H9 (cell line): Measurements from ENCODE around the gene PRSS38. TPM values are rescaled to one million over a fixed set of nuclear protein-coding genes. Genes with fewer than 3 reads are reported as not detected.

ENCODE experiments used
- DNase-seq: peaks from one replicate; pipeline ENCODE4 v3.0.0-alpha.2; 2017
- H2AFZ ChIP-seq: one replicate; pipeline ENCODE4 v1.6.1; 2013; ENCODE audit warnings: mild to moderate bottlenecking, low read length, control low read depth, moderate library complexity
- H2AK5ac ChIP-seq: 2 replicates; pipeline ENCODE4 v1.6.1; 2013; ENCODE audit warnings: low read length, control low read depth, mixed read lengths; ENCODE audit not compliant: insufficient read length
- H2BK120ac ChIP-seq: one replicate; pipeline ENCODE4 v1.6.1; 2013; ENCODE audit warnings: low read depth, mild to moderate bottlenecking, low read length, control low read depth, inconsistent platforms; ENCODE audit not compliant: poor library complexity, severe bottlenecking
- H2BK12ac ChIP-seq: 2 replicates; pipeline ENCODE4 v1.6.1; 2013; ENCODE audit warnings: low read length, control low read depth, mixed read lengths, low read depth; ENCODE audit not compliant: insufficient read length
- H2BK15ac ChIP-seq: 2 replicates; pipeline ENCODE4 v1.6.1; 2013; ENCODE audit warnings: low read depth, low read length, control low read depth
- H2BK20ac ChIP-seq: one replicate; pipeline ENCODE4 v1.6.1; 2013; ENCODE audit warnings: low read depth, mild to moderate bottlenecking, low read length, control low read depth, inconsistent platforms; ENCODE audit not compliant: poor library complexity, severe bottlenecking
- H2BK5ac ChIP-seq: 2 replicates; pipeline ENCODE4 v1.6.1; 2013; ENCODE audit warnings: low read length, control low read depth, mixed read lengths; ENCODE audit not compliant: insufficient read length
- H3K14ac ChIP-seq: 2 replicates; pipeline ENCODE4 v1.6.1; 2013; ENCODE audit warnings: low read length, control low read depth; ENCODE audit not compliant: insufficient read depth
- H3K18ac ChIP-seq: 2 replicates; pipeline ENCODE4 v1.6.1; 2013; ENCODE audit warnings: low read depth, mild to moderate bottlenecking, mixed read lengths, low read length, control low read depth; ENCODE audit not compliant: insufficient read length
- H3K23ac ChIP-seq: 2 replicates; pipeline ENCODE4 v1.6.1; 2013; ENCODE audit warnings: low read length, control low read depth, mixed read lengths, low read depth; ENCODE audit not compliant: insufficient read length
- H3K23me2 ChIP-seq: 2 replicates; pipeline ENCODE4 v1.6.1; 2013; ENCODE audit warnings: low read depth, mild to moderate bottlenecking, mixed read lengths, low read length, control low read depth; ENCODE audit not compliant: insufficient read length, poor library complexity, severe bottlenecking
- H3K27ac ChIP-seq: 2 replicates; pipeline ENCODE4 v1.5.1; 2013; ENCODE audit warnings: low read length, control low read depth, mixed read lengths, low read depth; ENCODE audit not compliant: insufficient read length
- H3K27me3 ChIP-seq: 2 replicates; pipeline ENCODE4 v1.6.1; 2013; ENCODE audit warnings: low read length, control low read depth, inconsistent platforms; ENCODE audit not compliant: insufficient read depth
- H3K4ac ChIP-seq: 2 replicates; pipeline ENCODE4 v1.6.1; 2013; ENCODE audit warnings: low read depth, mild to moderate bottlenecking, control low read depth, inconsistent platforms, low read length, moderate library complexity
- H3K4me1 ChIP-seq: 2 replicates; pipeline ENCODE4 v1.6.1; 2013; ENCODE audit warnings: low read length, control low read depth, inconsistent platforms; ENCODE audit not compliant: insufficient read depth
- H3K4me2 ChIP-seq: 2 replicates; pipeline ENCODE4 v1.6.1; 2013; ENCODE audit warnings: low read length, control low read depth, mixed read lengths; ENCODE audit not compliant: insufficient read length, insufficient read depth
- H3K56ac ChIP-seq: 2 replicates; pipeline ENCODE4 v1.6.1; 2013; ENCODE audit warnings: low read depth, mild to moderate bottlenecking, mixed read lengths, low read length, control low read depth; ENCODE audit not compliant: insufficient read length
- H3K79me1 ChIP-seq: 2 replicates; pipeline ENCODE4 v1.6.1; 2013; ENCODE audit warnings: low read depth, mild to moderate bottlenecking, moderate library complexity, low read length, control low read depth, inconsistent platforms; ENCODE audit not compliant: insufficient read depth, poor library complexity, severe bottlenecking
- H3K79me2 ChIP-seq: 2 replicates; pipeline ENCODE4 v1.6.1; 2013; ENCODE audit warnings: low read length, control low read depth, inconsistent platforms; ENCODE audit not compliant: insufficient read depth
- H3K9ac ChIP-seq: 2 replicates; pipeline ENCODE4 v1.6.1; 2013; ENCODE audit warnings: low read length, control low read depth, mixed read lengths; ENCODE audit not compliant: insufficient read length; ENCODE audit errors: extremely low read depth
- H3K9me3 ChIP-seq: one replicate; pipeline ENCODE4 v1.6.1; 2013; ENCODE audit warnings: low read depth, low read length, inconsistent platforms; ENCODE audit not compliant: control insufficient read depth
- H3T11ph ChIP-seq: one replicate; pipeline ENCODE4 v1.6.1; 2013; ENCODE audit warnings: mild to moderate bottlenecking, low read length, control low read depth, inconsistent platforms
- H4K20me1 ChIP-seq: one replicate; pipeline ENCODE4 v1.6.1; 2013; ENCODE audit not compliant: control insufficient read depth, insufficient read length, insufficient read depth
- H4K5ac ChIP-seq: 2 replicates; pipeline ENCODE4 v1.6.1; 2013; ENCODE audit warnings: low read depth, mild to moderate bottlenecking, mixed read lengths, low read length, control low read depth; ENCODE audit not compliant: insufficient read length
- H4K8ac ChIP-seq: replicated peaks from 2 replicates; pipeline ENCODE4 v1.6.1; 2013; ENCODE audit warnings: low read length, control low read depth, mixed read lengths, low read depth; ENCODE audit not compliant: insufficient read length
- H4K91ac ChIP-seq: 2 replicates; pipeline ENCODE4 v1.6.1; 2013; ENCODE audit warnings: low read depth, mild to moderate bottlenecking, moderate library complexity, mixed read lengths, low read length, control low read depth; ENCODE audit not compliant: insufficient read length
- H3K27ac Mint-ChIP-seq, 3 experiments: 2 replicates in 2 of 3; 3 replicates in 1 of 3; pipeline ENCODE4 v1.8.0; 2020 to 2021; ENCODE audit warnings: mixed read lengths in 3 of 3, mild to moderate bottlenecking in 1 of 3, moderate library complexity in 1 of 3
- H3K27me3 Mint-ChIP-seq: 2 replicates; pipeline ENCODE4 v1.8.0; 2021; ENCODE audit warnings: low read depth, mild to moderate bottlenecking, moderate library complexity, mixed read lengths
- H3K36me3 Mint-ChIP-seq, 3 experiments: 2 replicates in 2 of 3; 3 replicates in 1 of 3; pipeline ENCODE4 v1.8.0; 2020 to 2021; ENCODE audit warnings: low read depth in 3 of 3, mixed read lengths in 3 of 3; ENCODE audit not compliant: insufficient read depth in 1 of 3
- H3K4me1 Mint-ChIP-seq, 2 experiments: 2 replicates each; pipeline ENCODE4 v1.8.0; 2020; ENCODE audit warnings: mixed read lengths in 2 of 2
- H3K4me3 Mint-ChIP-seq, 2 experiments: 2 replicates in 1 of 2; 3 replicates in 1 of 2; pipeline ENCODE4 v1.8.0; 2020 to 2021; ENCODE audit warnings: mild to moderate bottlenecking in 2 of 2, mixed read lengths in 2 of 2, moderate library complexity in 1 of 2
- H3K9me3 Mint-ChIP-seq, 2 experiments: 2 replicates in 1 of 2; 3 replicates in 1 of 2; pipeline ENCODE4 v1.8.0; 2020; ENCODE audit warnings: mild to moderate bottlenecking in 2 of 2, mixed read lengths in 2 of 2, moderate library complexity in 1 of 2
- WGBS: extraction: QIAGEN DNeasy Blood & Tissue Kit; methylation state at CpG from one replicate; pipeline ENCODE4 v1.1.7; 2013; ENCODE audit warnings: missing lambda C conversion rate, low lambda C conversion rate, mixed read lengths; ENCODE audit not compliant: insufficient read length; ENCODE audit errors: extremely low coverage; 5-methylcytosine and 5-hydroxymethylcytosine counted together
- total RNA-seq: library from RNA; stranded (reverse); gene quantifications from 2 replicates; pipeline ENCODE4 v1.2.1, GENCODE V29; 2021
- TF ChIP-seq, protein P1 (sequence below): fragments of 200-600 bp; sonication (generic); conservative IDR thresholded peaks from 3 replicates; pipeline ENCODE4 v1.8.0; 2021; ENCODE audit warnings: antibody characterized with exemption, mild to moderate bottlenecking

Gene PRSS38
- total RNA-seq, 1 experiment from 2014 or later: not detected

DNA sequence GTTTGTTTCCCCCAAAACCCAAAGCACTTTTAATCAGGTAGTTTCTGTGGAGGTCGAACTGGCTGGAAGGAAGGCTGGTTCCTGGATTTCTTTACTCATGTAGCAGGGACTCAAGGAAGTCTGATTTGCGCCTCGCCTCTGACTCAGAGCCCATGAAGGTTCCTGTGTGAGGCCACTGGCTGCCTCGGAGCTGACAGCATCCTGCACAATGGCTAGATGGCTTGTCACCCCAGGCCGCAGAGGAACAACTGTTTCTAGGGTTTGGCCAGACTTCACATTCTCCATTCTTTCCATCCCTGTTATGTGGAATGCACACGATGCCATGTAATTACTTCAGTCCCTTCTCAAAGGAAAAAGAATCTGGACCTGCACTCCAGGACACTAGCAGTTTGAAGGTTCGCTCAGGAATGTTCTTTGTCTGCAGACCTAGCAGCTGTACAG lies 39.1 kb upstream of the PRSS38 start:
- Histone ChIP-seq H2AFZ (no peak overlapping the region), H3K23me2 (no peaks in the 10 kb centered on the region), H3K9ac (no peak overlapping the region), H4K91ac (no peak overlapping the region), H3K14ac (no peak overlapping the region), H3K4me2 (no peak overlapping the region), H3K27ac (no peak overlapping the region), H3K56ac (no peak overlapping the region), H3K4me1 (no peaks in the 10 kb centered on the region), H4K20me1 (no peaks in the 10 kb centered on the region), H2BK15ac (no peak overlapping the region), H2BK12ac (no peak overlapping the region), H3K9me3 (no peaks in the 10 kb centered on the region), H3K4ac (no peak overlapping the region), H4K8ac (no peak overlapping the region), H2BK5ac (no peak overlapping the region), H2BK120ac (no peak overlapping the region), H3K27me3 (no peaks in the 10 kb centered on the region), H3K79me1 (no peaks in the 10 kb centered on the region), H3K79me2 (no peaks in the 10 kb centered on the region), H3T11ph (no peak overlapping the region), H4K5ac (no peak overlapping the region), H3K23ac (no peak overlapping the region), H2AK5ac (no peak overlapping the region), H2BK20ac (no peak overlapping the region), H3K18ac (no peak overlapping the region)
- Mint-ChIP-seq H3K4me3 (no peak overlapping the region), H3K27me3 (no peaks in the 10 kb centered on the region), H3K27ac (peak overlapping the region in 1 of 3 experiments; percentile 22; a peak in 1 of 7 replicates), H3K36me3 (peaks cover 2 to 26% (median 16%) of the 10 kb centered on the region in 3 experiments; a peak in 5 of 7 replicates), H3K4me1 (no peaks in the 10 kb centered on the region), H3K9me3 (no peaks in the 10 kb centered on the region)
- no peak for DNase-seq
- WGBS: no CpG with 5 or more reads among the region's 7 CpGs
- TF ChIP-seq, protein P1, sequence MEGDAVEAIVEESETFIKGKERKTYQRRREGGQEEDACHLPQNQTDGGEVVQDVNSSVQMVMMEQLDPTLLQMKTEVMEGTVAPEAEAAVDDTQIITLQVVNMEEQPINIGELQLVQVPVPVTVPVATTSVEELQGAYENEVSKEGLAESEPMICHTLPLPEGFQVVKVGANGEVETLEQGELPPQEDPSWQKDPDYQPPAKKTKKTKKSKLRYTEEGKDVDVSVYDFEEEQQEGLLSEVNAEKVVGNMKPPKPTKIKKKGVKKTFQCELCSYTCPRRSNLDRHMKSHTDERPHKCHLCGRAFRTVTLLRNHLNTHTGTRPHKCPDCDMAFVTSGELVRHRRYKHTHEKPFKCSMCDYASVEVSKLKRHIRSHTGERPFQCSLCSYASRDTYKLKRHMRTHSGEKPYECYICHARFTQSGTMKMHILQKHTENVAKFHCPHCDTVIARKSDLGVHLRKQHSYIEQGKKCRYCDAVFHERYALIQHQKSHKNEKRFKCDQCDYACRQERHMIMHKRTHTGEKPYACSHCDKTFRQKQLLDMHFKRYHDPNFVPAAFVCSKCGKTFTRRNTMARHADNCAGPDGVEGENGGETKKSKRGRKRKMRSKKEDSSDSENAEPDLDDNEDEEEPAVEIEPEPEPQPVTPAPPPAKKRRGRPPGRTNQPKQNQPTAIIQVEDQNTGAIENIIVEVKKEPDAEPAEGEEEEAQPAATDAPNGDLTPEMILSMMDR: no peak
